ENCODE data around the gene ANKRD34A.

- TF ChIP-seq YY1 (IDR thresholded peaks at IDR 0.05) (no peak), CTCF (IDR thresholded peaks at IDR 0.05; ENCODE audit: low read depth, low read length, missing input control) (no peak), ZBTB33 (IDR thresholded peaks at IDR 0.05) (no peak), TAF1 (conservative IDR thresholded peaks at IDR 0.05) (no peak), MAX (IDR thresholded peaks at IDR 0.05) (no peak), GABPA (IDR thresholded peaks at IDR 0.05 in 1 of 2, conservative IDR thresholded peaks at IDR 0.05 in 1 of 2) (no peak), REST (IDR thresholded peaks at IDR 0.05) (no peak), ATF3 (IDR thresholded peaks at IDR 0.05) (no peak)
Observed at GRCh38 chr1:145952903-145953302, 11.5 kb downstream of the ANKRD34A start.

Data from liver (tissue), 3 donors.